ENCODE data around the gene AMH. TPM values are rescaled to one million over a fixed set of nuclear protein-coding genes. Genes with fewer than 3 reads are reported as not detected.

Gene AMH
- total and polyA plus RNA-seq, 8 donors = 0.45 to 2.0 (median 0.86) TPM; not detected in 2

DNA sequence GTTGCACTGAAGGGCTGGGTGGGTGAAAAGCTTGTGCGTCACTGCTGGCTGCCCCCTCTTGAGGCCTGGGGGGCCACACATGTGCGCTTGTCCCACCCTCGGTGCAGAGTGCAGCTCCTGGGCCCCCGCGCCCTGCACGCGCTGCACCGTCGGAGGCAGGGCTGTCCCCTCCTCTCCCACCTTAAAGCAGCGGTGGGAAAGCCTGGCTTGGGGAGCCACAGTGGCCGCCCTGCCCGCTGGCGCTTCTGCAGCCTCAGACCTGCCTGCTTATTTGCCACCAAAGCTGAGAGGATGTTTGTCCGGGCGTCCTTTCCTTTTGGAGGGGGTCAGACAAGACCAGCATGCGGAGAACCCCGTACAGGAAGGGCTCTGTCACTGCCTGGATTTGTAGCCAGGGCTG, 39.7 kb upstream of the AMH start:
- DNase-seq = no peak
- Histone ChIP-seq H3K27me3 (no peaks in the 10 kb centered on the region), H3K9me3 (no peaks in the 10 kb centered on the region), H3K27ac (peak overlapping the region in 1 of 5 donors; percentile 0), H3K4me3 (no peak overlapping the region), H3K4me1 (peaks cover 5 to 46% (median 16%) of the 10 kb centered on the region in 4 donors), H3K36me3 (peaks cover 54 to 98% (median 91%) of the 10 kb centered on the region in 4 donors)
- intact Hi-C loops (cut with DNase I; ENCODE audit: low total_unique reads) = no loop called here
- 88 to 93% (median 91%) methylated on average over 15 to 17 of the region's 17 CpGs for WGBS, 5 donors
- no peak for TF ChIP-seq POLR2A (IDR thresholded peaks at IDR 0.05)
- TF ChIP-seq EP300 (IDR thresholded peaks at IDR 0.05) = no peak
- TF ChIP-seq, protein P1, sequence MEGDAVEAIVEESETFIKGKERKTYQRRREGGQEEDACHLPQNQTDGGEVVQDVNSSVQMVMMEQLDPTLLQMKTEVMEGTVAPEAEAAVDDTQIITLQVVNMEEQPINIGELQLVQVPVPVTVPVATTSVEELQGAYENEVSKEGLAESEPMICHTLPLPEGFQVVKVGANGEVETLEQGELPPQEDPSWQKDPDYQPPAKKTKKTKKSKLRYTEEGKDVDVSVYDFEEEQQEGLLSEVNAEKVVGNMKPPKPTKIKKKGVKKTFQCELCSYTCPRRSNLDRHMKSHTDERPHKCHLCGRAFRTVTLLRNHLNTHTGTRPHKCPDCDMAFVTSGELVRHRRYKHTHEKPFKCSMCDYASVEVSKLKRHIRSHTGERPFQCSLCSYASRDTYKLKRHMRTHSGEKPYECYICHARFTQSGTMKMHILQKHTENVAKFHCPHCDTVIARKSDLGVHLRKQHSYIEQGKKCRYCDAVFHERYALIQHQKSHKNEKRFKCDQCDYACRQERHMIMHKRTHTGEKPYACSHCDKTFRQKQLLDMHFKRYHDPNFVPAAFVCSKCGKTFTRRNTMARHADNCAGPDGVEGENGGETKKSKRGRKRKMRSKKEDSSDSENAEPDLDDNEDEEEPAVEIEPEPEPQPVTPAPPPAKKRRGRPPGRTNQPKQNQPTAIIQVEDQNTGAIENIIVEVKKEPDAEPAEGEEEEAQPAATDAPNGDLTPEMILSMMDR (IDR thresholded peaks at IDR 0.05) = no peak
- TF ChIP-seq POLR2AphosphoS5 (IDR thresholded peaks at IDR 0.05) = no peak

DNA sequence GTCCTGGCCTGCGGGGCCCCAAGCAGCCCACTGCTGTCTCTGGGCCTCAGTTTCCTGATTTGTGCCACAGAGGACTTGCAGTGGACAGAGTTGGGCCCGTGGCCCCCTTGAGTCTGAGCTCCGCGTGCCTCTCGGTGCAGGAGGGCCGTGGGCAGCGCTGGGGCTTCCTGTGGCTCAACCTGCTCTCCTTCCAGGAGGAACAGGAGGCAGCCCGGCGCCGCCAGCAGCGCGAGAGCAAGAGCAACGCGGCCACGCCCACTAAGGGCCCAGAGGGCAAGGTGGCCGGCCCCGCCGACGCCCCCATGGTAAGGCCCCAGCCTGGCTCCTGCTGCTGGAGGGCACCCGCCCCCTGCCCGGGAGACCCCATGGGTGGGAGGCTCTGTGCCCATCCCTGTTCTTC, 38.9 kb upstream of the AMH start:
- H3K4me1 ChIP-seq = peaks cover 4 to 38% (median 12%) of the 10 kb centered on the region in 4 donors
- no peak for DNase-seq
- no peaks in the 10 kb centered on the region for H3K9me3 ChIP-seq
- H3K27ac ChIP-seq = peak overlapping the region in 1 of 5 donors; percentile 0
- H3K4me3 ChIP-seq = no peak overlapping the region
- H3K27me3 ChIP-seq = no peaks in the 10 kb centered on the region
- intact Hi-C loops (cut with DNase I; ENCODE audit: low total_unique reads) = no loop called here
- TF ChIP-seq, protein P1 (IDR thresholded peaks at IDR 0.05) = no peak
- TF ChIP-seq POLR2A (IDR thresholded peaks at IDR 0.05) = no peak
- 78 to 90% (median 86%) methylated on average over 12 to 21 of the region's 21 CpGs for WGBS, 5 donors
- H3K36me3 ChIP-seq = peaks cover 61 to 99% (median 97%) of the 10 kb centered on the region in 4 donors

DNA sequence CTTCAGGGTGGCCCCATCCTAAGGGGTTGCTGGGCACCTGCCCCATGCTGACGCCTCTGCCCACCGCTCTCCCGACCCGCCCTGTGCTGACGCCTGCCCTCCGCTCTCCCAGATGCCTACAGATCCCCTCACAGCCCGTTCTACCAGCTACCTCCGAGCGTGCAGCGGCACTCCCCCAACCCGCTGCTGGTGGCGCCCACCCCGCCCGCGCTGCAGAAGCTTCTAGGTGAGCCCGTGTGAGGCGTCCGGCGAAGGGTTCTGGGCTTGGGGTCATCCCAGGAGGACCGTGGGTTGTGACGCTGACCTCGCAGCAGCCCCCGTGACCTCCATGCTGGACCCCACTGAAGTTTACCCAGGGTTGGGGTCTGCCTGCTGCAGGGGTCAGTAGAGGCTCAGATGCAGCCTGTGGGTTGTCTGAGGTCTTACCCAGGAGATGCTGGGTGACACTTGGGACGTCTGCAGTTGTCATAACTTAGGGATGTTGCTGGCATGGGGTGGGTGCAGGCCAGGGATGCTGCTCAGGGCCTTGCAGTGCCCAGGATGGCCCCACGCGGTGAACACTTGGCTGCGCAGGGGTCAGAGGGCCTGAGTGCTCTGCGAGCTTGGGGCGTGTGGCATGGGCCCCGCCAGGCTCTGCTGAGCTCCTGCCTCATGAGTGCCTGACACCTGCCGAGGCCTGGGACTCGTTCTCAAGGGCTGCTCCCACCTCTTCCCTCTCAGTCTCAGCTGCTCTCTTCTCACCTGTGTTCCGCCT, 38.0 kb upstream of the AMH start:
- DNase-seq = no peak
- H3K4me1 ChIP-seq = peaks cover 4 to 38% (median 12%) of the 10 kb centered on the region in 4 donors
- H3K36me3 ChIP-seq = peaks cover 68 to 100% (median 100%) of the 10 kb centered on the region in 4 donors
- H3K9me3 ChIP-seq = no peaks in the 10 kb centered on the region
- H3K4me3 ChIP-seq = no peak overlapping the region
- intact Hi-C loops (cut with DNase I; ENCODE audit: low total_unique reads) = no loop called here
- 93 to 96% (median 95%) methylated on average over 20 to 33 of the region's 33 CpGs for WGBS, 5 donors
- TF ChIP-seq POLR2AphosphoS5 (IDR thresholded peaks at IDR 0.05) = no peak
- TF ChIP-seq, protein P1 (IDR thresholded peaks at IDR 0.05) = no peak
- no peak for TF ChIP-seq EP300 (IDR thresholded peaks at IDR 0.05)
- TF ChIP-seq POLR2A (IDR thresholded peaks at IDR 0.05) = no peak
- H3K27ac ChIP-seq = peak overlapping the region; percentile 71 to 85 (median 81)
- no peaks in the 10 kb centered on the region for H3K27me3 ChIP-seq

DNA sequence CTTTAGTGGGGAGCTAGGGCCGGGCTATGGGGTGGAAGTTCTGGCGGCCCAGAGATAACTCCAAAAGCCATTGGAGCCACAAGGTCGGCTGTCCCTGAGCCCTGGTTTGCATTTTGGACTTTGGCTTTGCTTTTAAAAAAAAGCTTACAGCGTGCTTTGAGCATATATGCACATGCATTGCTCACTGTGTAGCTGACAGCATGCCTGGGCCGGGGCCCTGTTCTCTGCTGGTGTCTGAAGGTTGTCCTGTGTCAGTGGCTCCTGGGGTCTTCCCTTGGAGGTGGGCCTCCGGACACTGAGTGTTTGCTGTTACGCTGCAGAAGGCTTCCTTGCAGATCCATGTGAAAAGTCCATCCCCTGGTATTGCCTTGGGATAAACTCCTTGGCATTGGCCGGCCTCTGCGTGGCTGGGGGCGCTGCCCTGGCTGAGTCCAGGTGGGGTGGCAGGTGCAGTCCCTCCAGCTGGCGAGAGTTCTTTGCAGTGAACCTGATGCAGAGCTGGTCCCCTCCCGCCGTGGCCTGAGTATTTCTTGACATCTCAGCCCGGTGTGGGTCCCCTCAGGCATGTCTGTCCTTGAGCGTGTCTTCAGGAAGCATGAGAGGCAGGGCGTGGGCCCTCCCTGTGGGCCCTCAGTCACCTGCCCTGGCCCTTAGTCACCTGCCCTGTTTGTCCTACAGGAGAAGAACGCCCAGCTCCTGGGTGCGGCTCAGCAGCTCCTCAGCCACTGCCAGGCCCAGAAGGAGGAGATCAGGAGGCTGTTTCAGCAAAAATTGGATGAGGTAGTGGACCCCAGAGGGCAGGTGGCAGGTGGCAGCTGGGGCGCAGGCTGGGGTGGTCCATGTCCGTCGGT, 36.0 kb upstream of the AMH start:
- Histone ChIP-seq H3K27me3 (no peaks in the 10 kb centered on the region), H3K9me3 (no peaks in the 10 kb centered on the region), H3K4me1 (peaks cover 2 to 34% (median 10%) of the 10 kb centered on the region in 4 donors), H3K4me3 (no peak overlapping the region), H3K36me3 (peaks cover 72 to 100% (median 100%) of the 10 kb centered on the region in 4 donors), H3K27ac (peak overlapping the region; percentile 71 to 85 (median 81))
- DNase-seq = peak; percentile 78 to 87
- 62 to 77% (median 66%) methylated on average over 9 to 21 of the region's 21 CpGs for WGBS, 5 donors
- peak in 2 of 3 donors; percentile 48 to 67 for TF ChIP-seq POLR2AphosphoS5 (IDR thresholded peaks at IDR 0.05)
- TF ChIP-seq, protein P1 (IDR thresholded peaks at IDR 0.05) = no peak
- intact Hi-C loops (cut with DNase I; ENCODE audit: low total_unique reads) = no loop called here

All from stomach (tissue), 9 donors.